DLD1 (cell line): ENCODE results near the gene ZNF264.
"Not testable (repeated sequence)": the region's sequence is repeated elsewhere in the genome, so short reads cannot be mapped to it uniquely, and the experiment has no call there.

Experiments used
- in situ Hi-C: cut with HindIII; loops from 2 replicates; pipeline ENCODE4 v1.10.0; 2017; ENCODE audit warnings: low sequenced_read_pairs

The ZNF264 gene

DNA sequence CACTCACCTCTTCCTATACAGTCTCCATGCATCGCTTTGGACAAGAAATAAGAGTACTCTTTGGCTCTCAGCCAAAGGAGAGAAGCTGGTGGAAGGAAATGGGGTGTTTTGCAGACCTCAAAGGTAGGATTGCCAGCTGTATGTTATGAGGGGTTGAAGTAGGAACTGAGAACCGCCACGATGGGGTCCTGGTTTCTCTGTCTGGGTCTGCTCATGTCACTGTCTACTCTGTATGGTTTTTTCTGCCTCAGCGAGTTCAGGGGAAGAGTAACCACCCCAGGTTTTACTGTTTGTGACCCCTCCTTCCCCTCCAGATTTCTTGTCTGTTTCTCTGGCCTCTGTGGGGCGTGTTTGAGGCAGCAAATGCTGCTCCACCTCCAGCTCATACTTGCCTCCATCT is 53.2 kb downstream of the ZNF264 start:
- in situ Hi-C loops = no loop called here

DNA sequence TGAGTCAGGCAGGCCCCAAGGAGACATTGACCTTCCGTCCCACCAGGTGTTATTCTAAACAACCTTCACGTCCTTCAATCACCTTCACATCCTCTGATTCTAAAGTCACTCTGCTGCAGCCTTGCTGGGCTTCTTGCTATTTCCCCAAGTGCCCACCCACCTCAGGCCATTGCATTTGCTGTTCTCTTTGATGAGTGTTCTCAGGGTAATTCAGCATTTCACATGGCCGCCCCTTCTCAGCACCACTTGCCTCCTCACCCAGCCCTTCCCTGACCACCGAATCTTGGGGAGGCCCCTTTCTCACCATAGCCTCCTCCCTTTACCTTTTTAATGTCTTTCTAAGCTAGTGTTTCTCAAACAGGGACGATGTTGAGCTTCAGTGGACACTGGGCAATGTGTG is 53.8 kb downstream of the ZNF264 start:
- in situ Hi-C loops = no loop called here

DNA sequence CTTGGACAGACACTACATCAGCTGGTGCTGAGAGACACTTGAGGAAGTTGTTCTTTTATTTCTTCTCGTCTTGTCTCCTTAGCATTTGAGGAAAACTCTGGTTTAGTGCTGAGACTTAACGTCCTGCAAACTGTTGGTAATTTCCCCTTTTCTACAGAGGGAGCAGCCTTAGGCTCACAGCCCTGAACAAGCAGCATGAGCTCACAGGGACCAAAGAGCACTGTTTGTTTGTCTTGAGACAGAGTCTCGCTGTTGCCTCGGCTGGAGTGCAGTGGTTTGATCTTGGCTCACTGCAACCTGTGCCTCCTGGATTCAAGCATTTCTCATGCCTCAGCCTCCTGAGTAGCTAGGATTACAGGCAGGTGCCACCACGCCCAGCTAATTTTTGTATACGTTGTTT is 54.7 kb downstream of the ZNF264 start:
- in situ Hi-C loops = no loop called here

DNA sequence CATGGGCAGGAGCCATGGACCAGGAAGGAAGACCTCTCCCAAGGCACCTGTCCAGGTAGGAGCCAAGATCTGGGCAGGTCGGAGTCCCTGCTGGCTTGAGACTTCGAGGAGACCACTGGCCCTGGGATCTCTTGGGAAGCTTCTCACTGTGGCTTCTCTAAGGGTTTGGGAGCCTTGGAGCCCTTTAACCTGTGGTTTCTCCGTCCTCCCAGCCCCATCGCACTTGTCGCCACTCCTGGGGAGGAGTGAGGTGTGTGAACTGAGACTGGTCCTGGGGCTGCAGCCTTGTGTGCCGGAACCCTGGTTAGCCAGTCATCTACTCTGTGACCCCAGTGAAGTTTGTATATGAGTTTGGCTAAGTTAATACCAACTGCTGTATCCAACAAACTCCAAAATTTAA is 57.3 kb downstream of the ZNF264 start:
- in situ Hi-C loops = no loop called here

DNA sequence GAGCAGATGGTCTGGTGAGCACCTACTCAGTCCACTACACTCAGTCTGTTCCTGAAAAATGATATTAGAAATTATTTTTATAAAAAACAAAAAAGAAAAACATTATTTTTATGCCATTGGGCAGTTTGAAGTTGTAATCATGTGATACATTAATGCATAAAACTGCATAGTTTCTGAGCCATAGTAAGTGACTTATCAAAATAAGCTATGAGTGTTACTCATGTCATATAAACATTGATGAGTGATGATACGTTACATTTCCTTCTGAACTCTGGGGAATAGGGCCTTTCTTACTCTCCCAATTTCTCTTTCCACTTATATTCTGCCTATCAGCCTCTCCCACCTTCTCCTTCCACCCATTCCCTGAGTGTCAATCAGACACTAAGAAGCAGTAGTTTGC is 58.0 kb downstream of the ZNF264 start:
- in situ Hi-C loops = no loop called here

DNA sequence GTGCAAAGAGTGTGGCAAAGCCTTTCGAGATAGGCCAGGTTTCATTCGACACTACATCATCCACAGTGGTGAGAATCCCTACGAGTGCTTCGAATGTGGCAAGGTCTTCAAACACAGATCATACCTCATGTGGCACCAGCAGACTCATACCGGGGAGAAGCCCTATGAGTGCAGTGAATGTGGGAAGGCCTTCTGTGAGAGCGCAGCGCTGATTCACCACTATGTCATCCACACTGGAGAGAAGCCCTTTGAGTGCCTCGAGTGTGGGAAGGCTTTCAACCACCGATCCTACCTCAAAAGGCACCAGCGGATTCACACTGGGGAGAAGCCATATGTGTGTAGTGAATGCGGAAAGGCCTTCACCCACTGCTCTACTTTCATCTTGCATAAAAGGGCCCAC is 62.5 kb downstream of the ZNF264 start:
- in situ Hi-C loops = not testable (repeated sequence)

DNA sequence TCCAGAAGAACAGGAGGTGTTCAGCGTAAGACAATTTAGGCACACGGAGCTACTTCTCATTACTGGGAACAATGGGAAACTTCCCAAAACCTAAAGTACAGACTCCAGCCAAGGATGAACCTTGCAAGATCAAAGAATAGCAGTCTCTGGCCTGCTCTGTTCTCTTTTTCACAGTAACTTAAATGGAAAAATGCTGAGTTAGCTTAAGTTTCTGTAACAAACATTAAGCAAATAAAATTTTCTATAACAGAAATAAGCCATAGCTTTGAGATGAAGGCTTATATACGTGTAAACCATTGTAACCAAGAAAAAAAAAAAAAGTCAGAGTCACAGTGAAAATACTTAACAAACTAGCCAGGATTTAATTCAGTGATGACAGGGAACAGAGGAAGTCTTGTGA is 70.7 kb downstream of the ZNF264 start:
- in situ Hi-C loops = no loop called here

DNA sequence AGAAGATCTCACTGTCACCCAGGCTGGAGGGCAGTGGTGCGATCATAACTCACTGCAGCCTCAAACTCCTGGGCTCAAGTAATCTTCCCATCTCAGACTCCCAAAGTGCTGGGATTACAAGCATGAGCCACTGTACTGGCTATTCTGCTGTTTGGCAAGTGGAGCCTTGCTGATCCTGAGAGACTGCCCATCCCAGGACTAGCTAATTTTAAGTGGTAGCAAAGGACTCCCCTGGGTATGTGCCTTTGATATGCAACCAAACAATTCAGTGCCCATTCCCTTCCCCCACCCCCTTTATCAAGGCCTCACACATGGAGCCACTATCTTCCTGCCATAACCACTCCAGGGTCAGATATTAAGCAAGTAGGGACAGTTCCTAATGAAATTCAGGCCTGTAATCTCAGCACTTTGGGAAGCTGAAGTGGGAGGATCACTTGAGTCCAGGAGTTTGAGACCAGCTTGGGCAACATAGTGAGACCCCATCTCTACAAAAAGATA is 72.0 kb downstream of the ZNF264 start:
- in situ Hi-C loops = no loop called here

DNA sequence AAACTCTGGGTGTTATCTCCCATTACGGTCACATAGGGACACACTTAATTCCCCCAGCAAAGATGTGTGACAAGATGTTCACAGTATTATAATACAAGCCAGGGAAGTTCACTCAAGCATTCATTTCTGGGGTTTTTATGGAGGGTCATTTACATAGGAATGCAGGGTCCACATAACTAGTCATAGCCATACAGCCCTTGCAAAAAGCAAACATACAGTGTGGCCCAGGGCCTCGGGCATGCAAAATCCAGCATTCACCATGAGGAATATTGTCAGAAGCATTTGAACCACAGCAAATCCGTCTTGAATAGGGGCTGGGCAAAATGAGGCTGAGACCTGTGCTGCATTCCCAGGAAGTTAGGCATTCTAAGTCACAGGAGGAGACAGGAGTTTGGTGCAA is 76.0 kb downstream of the ZNF264 start:
- in situ Hi-C loops = no loop called here

DNA sequence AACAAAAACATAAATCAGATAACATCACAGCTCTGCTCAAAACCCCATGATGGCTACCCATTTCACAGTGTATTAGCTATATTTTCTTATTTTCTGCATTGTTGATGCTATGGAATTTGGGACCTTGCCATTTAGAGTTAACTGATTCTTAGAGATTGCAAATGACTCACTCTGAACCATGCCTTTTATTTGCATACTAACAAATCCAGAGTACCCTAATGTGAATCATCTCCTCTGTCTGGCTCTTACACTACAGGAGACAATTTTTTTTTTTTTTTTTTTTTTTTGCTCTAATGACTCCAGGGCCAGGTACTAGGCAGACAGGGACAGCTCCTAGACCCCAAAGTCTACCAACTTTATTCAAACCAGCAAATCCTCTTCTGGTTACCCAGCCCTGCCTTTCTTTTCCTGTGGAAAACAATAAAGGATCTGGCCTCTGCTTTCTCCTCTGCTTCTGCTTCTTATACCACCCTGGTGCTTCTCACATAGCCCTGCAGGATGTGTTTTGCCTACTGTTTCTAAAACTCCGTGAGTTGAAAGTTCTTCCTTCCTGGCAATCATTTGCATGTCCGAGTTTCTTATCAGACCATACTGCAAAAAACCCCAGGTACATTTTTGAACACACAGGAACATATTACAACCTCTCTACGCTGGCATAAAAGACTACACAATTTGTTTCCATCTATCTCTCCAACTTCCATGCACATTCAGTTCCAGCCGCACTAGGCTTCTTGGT is 78.4 kb downstream of the ZNF264 start:
- in situ Hi-C loops = no loop called here

DNA sequence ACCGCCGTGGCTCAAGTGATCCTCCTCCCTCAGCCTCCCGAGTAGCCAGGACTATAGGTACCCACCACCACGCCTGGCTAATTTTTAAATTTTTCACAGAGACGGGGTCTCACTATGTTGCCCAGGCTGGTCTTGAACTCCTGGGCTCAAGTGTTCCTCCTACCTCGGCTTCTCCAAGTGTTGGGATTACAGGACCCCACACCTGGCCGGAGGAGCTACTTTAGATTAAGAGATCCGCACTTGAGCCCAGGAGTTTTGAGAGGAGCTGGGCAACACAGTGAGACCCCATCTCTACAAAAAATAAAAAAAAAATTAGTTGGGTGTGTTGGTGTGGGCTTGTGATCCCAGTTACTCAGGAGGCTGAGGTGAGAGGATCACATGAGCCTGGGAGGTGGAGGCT is 80.0 kb downstream of the ZNF264 start:
- in situ Hi-C loops = no loop called here
